Stomach (tissue), 4 donors: ENCODE measurements around the gene TMTC2.

Source experiments
- EP300 ChIP-seq: sonication (generic); formaldehyde crosslinking; IDR thresholded peaks from one replicate; pipeline ENCODE4 v1.6.1; 2017; ENCODE audit warnings: antibody characterized with exemption
- POLR2A ChIP-seq, 4 donors: fragments of 450-650 bp; IDR thresholded peaks; one replicate each; pipeline ENCODE4 v1.6.1; 2016; ENCODE audit warnings: antibody characterized with exemption in 4 of 4, control low read depth in 2 of 4, mild to moderate bottlenecking in 1 of 4, moderate library complexity in 1 of 4
- POLR2AphosphoS5 ChIP-seq, 3 donors: sonication (generic); formaldehyde crosslinking; IDR thresholded peaks; one replicate each; pipeline ENCODE4 v1.6.1; 2016; ENCODE audit warnings: antibody characterized with exemption in 3 of 3
- TF ChIP-seq, protein P1 (sequence below), 7 experiments: fragments of 450-650 bp in 4 of 7; fragments of 200-600 bp in 3 of 7; sonication (generic) in 3 of 7; IDR thresholded peaks; one replicate each; pipeline ENCODE4 v1.5.1; 2016 to 2019; ENCODE audit warnings: antibody characterized with exemption in 7 of 7, control low read depth in 2 of 7, mild to moderate bottlenecking in 1 of 7

DNA sequence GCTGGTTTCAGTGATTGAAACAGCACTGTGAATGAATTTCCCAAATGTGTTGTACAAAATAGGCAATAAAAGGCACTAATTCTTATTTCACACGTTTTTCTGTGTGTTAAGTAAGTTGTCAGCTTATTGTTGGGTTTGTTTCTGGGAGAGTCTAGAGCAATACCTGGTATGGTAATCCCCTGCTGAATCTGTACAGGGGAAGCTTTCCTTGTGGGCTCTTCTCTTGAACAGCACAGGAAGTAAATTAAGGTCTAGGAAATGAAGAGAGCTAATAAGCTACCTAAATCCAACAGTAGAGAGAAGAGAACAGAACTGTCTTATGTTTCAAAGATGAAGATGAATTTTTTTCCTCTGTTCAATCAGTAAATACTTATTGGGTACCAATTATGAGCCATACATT is 406.7 kb downstream of the TMTC2 start:
- TF ChIP-seq, protein P1, sequence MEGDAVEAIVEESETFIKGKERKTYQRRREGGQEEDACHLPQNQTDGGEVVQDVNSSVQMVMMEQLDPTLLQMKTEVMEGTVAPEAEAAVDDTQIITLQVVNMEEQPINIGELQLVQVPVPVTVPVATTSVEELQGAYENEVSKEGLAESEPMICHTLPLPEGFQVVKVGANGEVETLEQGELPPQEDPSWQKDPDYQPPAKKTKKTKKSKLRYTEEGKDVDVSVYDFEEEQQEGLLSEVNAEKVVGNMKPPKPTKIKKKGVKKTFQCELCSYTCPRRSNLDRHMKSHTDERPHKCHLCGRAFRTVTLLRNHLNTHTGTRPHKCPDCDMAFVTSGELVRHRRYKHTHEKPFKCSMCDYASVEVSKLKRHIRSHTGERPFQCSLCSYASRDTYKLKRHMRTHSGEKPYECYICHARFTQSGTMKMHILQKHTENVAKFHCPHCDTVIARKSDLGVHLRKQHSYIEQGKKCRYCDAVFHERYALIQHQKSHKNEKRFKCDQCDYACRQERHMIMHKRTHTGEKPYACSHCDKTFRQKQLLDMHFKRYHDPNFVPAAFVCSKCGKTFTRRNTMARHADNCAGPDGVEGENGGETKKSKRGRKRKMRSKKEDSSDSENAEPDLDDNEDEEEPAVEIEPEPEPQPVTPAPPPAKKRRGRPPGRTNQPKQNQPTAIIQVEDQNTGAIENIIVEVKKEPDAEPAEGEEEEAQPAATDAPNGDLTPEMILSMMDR (IDR thresholded peaks at IDR 0.05) = no peak
- TF ChIP-seq POLR2AphosphoS5 (IDR thresholded peaks at IDR 0.05) (no peak), POLR2A (IDR thresholded peaks at IDR 0.05) (no peak), EP300 (no peak)
